DOHH2 (cell line): Measurements from ENCODE around the gene ERC2.

Experiments used
- H3F3A ChIP-seq: fragments of 200-600 bp; sonication (generic), shearing (Covaris generic); 2 replicates; pipeline ENCODE4 v1.6.0; 2016; ENCODE audit warnings: antibody characterized with exemption, mild to moderate bottlenecking; ENCODE audit not compliant: control insufficient read depth, insufficient read depth
- H3K27ac ChIP-seq: fragments of 200-600 bp; sonication (generic); 2 replicates; pipeline ENCODE4 v1.5.1; 2014; ENCODE audit warnings: low read depth, mild to moderate bottlenecking, low read length, moderate library complexity
- H3K27me3 ChIP-seq: fragments of 200-600 bp; sonication (generic); 2 replicates; pipeline ENCODE4 v1.6.1; 2014; ENCODE audit warnings: mild to moderate bottlenecking, low read length, mixed read lengths; ENCODE audit not compliant: control insufficient read depth
- H3K36me3 ChIP-seq: fragments of 200-600 bp; sonication (generic); 2 replicates; pipeline ENCODE4 v1.6.1; 2014; ENCODE audit warnings: mild to moderate bottlenecking, low read length, moderate library complexity, mixed read lengths; ENCODE audit not compliant: control insufficient read depth
- H3K4me1 ChIP-seq: fragments of 200-600 bp; sonication (generic); 2 replicates; pipeline ENCODE4 v1.6.1; 2014; ENCODE audit warnings: mild to moderate bottlenecking, low read length, mixed read lengths; ENCODE audit not compliant: control insufficient read depth
- H3K4me2 ChIP-seq: fragments of 200-600 bp; sonication (generic); 2 replicates; pipeline ENCODE4 v1.6.0; 2014; ENCODE audit warnings: mild to moderate bottlenecking, low read length, moderate library complexity
- H3K4me3 ChIP-seq: fragments of 200-600 bp; sonication (generic); 2 replicates; pipeline ENCODE4 v1.5.1; 2014; ENCODE audit warnings: mild to moderate bottlenecking, low read length, mixed read lengths
- H3K79me2 ChIP-seq: fragments of 200-600 bp; sonication (generic); 2 replicates; pipeline ENCODE4 v1.6.1; 2014; ENCODE audit warnings: mild to moderate bottlenecking, low read length, mixed read lengths; ENCODE audit not compliant: control insufficient read depth
- H3K9me2 ChIP-seq: fragments of 200-600 bp; sonication (generic); replicated peaks from 2 replicates; pipeline ENCODE4 v1.6.1; 2014; ENCODE audit warnings: mild to moderate bottlenecking, low read length, mixed read lengths; ENCODE audit not compliant: control insufficient read depth
- H3K9me3 ChIP-seq: fragments of 200-600 bp; sonication (generic); 2 replicates; pipeline ENCODE4 v1.6.1; 2014; ENCODE audit warnings: antibody characterized with exemption, low read length, mixed read lengths; ENCODE audit not compliant: control insufficient read depth, insufficient read depth
- H4K20me1 ChIP-seq: fragments of 200-600 bp; sonication (generic); 2 replicates; pipeline ENCODE4 v1.6.0; 2014; ENCODE audit warnings: low read depth, mild to moderate bottlenecking, antibody characterized with exemption, low read length, moderate library complexity; ENCODE audit not compliant: control insufficient read depth, insufficient read depth
- EZH2phosphoT487 ChIP-seq: fragments of 200-600 bp; sonication (generic); IDR thresholded peaks from 2 replicates; pipeline ENCODE4 v1.6.1; 2017; ENCODE audit warnings: borderline replicate concordance, mild to moderate bottlenecking, antibody characterized with exemption, low read length, moderate library complexity, mixed read lengths
- TF ChIP-seq, protein P1 (sequence below): fragments of 200-600 bp; sonication (generic); IDR thresholded peaks from one replicate; pipeline ENCODE4 v1.5.1; 2014; ENCODE audit warnings: antibody characterized with exemption, mild to moderate bottlenecking, low read depth, low read length; ENCODE audit not compliant: poor library complexity, severe bottlenecking

Gene ERC2

DNA sequence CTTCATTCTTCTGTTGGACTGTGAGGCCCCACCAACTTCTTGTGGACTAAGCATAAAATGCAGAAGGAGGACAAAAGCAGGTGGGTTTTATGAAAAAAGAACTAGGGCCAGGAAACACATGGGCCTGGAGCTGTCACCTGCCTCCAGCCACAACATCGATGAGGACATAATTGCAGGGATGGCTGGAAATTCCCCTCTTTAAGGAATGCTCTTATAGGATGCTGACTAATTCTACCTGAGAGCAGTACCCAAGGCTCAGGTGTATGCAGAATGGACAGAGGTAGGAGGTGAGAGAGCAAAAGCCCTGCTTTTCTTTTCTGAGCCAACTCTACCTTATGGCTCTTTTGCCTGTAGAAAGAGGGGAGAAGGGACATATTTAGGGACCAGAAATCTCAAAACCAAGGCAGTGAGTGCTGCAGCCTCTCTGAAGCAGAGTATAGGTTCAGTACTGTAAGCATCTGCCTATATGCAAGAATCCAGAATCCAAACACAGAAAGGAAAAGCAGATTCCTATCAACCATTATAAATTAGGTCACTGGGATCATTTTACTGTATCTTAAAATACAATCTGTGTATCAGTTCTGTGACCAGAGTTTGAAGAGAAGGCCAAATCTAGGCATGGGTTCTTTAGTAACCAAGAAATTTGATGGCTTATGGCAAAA, 775.8 kb downstream of the ERC2 start:
- Histone ChIP-seq H3K4me3 (no peak overlapping the region), H3K9me3 (no peaks in the 10 kb centered on the region), H3F3A (no peaks in the 10 kb centered on the region), H3K4me2 (no peak overlapping the region), H3K79me2 (no peaks in the 10 kb centered on the region), H3K27ac (no peak overlapping the region), H3K36me3 (no peaks in the 10 kb centered on the region), H3K27me3 (peaks cover 17% of the 10 kb centered on the region), H3K9me2 (no peaks in the 10 kb centered on the region), H4K20me1 (no peaks in the 10 kb centered on the region), H3K4me1 (no peaks in the 10 kb centered on the region)
- no peak for TF ChIP-seq EZH2phosphoT487
- TF ChIP-seq, protein P1, sequence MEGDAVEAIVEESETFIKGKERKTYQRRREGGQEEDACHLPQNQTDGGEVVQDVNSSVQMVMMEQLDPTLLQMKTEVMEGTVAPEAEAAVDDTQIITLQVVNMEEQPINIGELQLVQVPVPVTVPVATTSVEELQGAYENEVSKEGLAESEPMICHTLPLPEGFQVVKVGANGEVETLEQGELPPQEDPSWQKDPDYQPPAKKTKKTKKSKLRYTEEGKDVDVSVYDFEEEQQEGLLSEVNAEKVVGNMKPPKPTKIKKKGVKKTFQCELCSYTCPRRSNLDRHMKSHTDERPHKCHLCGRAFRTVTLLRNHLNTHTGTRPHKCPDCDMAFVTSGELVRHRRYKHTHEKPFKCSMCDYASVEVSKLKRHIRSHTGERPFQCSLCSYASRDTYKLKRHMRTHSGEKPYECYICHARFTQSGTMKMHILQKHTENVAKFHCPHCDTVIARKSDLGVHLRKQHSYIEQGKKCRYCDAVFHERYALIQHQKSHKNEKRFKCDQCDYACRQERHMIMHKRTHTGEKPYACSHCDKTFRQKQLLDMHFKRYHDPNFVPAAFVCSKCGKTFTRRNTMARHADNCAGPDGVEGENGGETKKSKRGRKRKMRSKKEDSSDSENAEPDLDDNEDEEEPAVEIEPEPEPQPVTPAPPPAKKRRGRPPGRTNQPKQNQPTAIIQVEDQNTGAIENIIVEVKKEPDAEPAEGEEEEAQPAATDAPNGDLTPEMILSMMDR = no peak

DNA sequence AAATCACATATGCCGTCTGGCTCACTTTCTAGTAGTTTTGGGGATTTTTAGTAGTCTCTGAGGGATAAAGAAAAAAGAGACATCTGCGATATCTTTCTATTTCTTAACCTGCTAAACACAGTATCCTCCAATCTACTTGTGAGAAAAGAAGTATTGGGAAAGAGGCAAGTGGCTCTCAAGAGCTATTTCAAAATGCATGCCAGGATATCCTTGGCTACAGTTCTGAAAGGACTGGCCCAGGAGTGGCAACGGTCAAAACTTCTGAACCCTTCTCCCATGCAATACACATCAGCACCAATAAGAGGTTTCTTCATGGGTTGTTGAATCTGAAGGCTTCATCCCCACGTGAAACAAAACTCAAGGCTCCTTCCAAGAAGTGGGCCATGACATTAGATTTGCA, 777.1 kb downstream of the ERC2 start:
- H3K4me1 ChIP-seq = no peaks in the 10 kb centered on the region
- TF ChIP-seq, protein P1 = no peak
- TF ChIP-seq EZH2phosphoT487 = no peak
- H3K79me2 ChIP-seq = no peaks in the 10 kb centered on the region
- H3K9me3 ChIP-seq = no peaks in the 10 kb centered on the region
- no peaks in the 10 kb centered on the region for H3K9me2 ChIP-seq
- no peaks in the 10 kb centered on the region for H3F3A ChIP-seq
- H3K4me2 ChIP-seq = no peak overlapping the region
- H3K4me3 ChIP-seq = no peak overlapping the region
- H3K27ac ChIP-seq = no peak overlapping the region
- H4K20me1 ChIP-seq = no peaks in the 10 kb centered on the region
- H3K36me3 ChIP-seq = no peaks in the 10 kb centered on the region
- peaks cover 27% of the 10 kb centered on the region for H3K27me3 ChIP-seq

GRCh38 chr3:55690726-55691125, 777.5 kb downstream of the ERC2 start:
- no peak overlapping the region for H3K27ac ChIP-seq
- H3K36me3 ChIP-seq = no peaks in the 10 kb centered on the region
- H3K4me2 ChIP-seq = no peak overlapping the region
- H3F3A ChIP-seq = no peaks in the 10 kb centered on the region
- H3K9me2 ChIP-seq = no peaks in the 10 kb centered on the region
- H3K27me3 ChIP-seq = peaks cover 27% of the 10 kb centered on the region
- no peaks in the 10 kb centered on the region for H3K79me2 ChIP-seq
- TF ChIP-seq, protein P1 = no peak
- no peaks in the 10 kb centered on the region for H4K20me1 ChIP-seq
- no peaks in the 10 kb centered on the region for H3K4me1 ChIP-seq
- H3K9me3 ChIP-seq = no peaks in the 10 kb centered on the region
- no peak overlapping the region for H3K4me3 ChIP-seq

DNA sequence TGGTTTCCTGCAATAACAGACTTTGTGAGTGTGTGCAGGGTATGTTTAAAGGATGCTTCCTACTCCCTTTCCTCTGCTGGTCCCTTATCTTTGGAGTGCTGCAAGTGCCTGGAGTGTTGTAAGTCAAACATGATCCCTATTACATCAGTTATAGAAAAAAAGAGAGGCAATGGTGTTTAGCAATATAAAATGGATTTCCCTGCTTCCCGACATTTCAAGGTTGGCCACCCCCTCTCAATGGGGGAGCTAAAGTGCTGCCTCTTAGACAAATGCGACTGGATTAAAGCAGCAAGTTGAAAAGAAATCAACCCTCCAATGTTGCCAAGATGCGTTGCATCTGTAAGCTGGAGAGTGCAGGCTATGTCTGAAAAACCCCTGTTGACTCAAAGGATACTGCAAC, 778.1 kb downstream of the ERC2 start:
- TF ChIP-seq EZH2phosphoT487 = no peak
- TF ChIP-seq, protein P1 = no peak
- Histone ChIP-seq H3F3A (no peaks in the 10 kb centered on the region), H3K27me3 (peaks cover 27% of the 10 kb centered on the region), H3K4me3 (no peak overlapping the region), H3K27ac (no peak overlapping the region), H3K9me3 (no peaks in the 10 kb centered on the region), H4K20me1 (no peaks in the 10 kb centered on the region), H3K36me3 (no peaks in the 10 kb centered on the region), H3K9me2 (no peaks in the 10 kb centered on the region), H3K79me2 (no peaks in the 10 kb centered on the region), H3K4me2 (no peak overlapping the region), H3K4me1 (no peaks in the 10 kb centered on the region)
